GM23338 (cell line): ENCODE results near the gene ZNF730. TPM values are rescaled to one million over a fixed set of nuclear protein-coding genes. Genes with fewer than 3 reads are reported as not detected.
"Not testable (repeated sequence)": the region's sequence is repeated elsewhere in the genome, so short reads cannot be mapped to it uniquely, and the experiment has no call there.

ENCODE experiments used
- ATAC-seq: fragments of 200-7000 bp; cut with Tn5 transposase; 3 replicates; pipeline ENCODE4 v1.9.1; 2020
- DNase-seq: peaks from one replicate; pipeline ENCODE4 v3.0.0-alpha.2; 2015; ENCODE audit warnings: low spot score
- H2AFZ ChIP-seq: fragments of 200-600 bp; sonication (generic); 2 replicates; pipeline ENCODE4 v1.8.0; 2016; ENCODE audit warnings: antibody characterized with exemption, mild to moderate bottlenecking, moderate library complexity
- H3F3A ChIP-seq: fragments of 200-600 bp; sonication (generic); replicated peaks from 2 replicates; pipeline ENCODE4 v1.8.0; 2017; ENCODE audit warnings: antibody characterized with exemption, mixed run types, low read depth
- H3K27ac ChIP-seq: fragments of 200-600 bp; sonication (generic); 2 replicates; pipeline ENCODE4 v1.6.1; 2016; ENCODE audit warnings: low read depth
- H3K27me3 ChIP-seq: fragments of 200-600 bp; sonication (generic); 2 replicates; pipeline ENCODE4 v1.8.0; 2016; ENCODE audit warnings: mild to moderate bottlenecking, mixed run types, moderate library complexity; ENCODE audit not compliant: insufficient read depth
- H3K36me3 ChIP-seq: fragments of 200-600 bp; sonication (generic); 2 replicates; pipeline ENCODE4 v1.8.0; 2016; ENCODE audit warnings: mild to moderate bottlenecking; ENCODE audit not compliant: insufficient read depth
- H3K4me1 ChIP-seq: fragments of 200-600 bp; sonication (generic); 2 replicates; pipeline ENCODE4 v1.8.0; 2016; ENCODE audit warnings: mild to moderate bottlenecking, moderate library complexity; ENCODE audit not compliant: insufficient read depth
- H3K4me2 ChIP-seq: fragments of 200-600 bp; sonication (generic); 2 replicates; pipeline ENCODE4 v1.7.1; 2017; ENCODE audit warnings: mixed run types
- H3K4me3 ChIP-seq: fragments of 200-600 bp; sonication (generic); 2 replicates; pipeline ENCODE4 v1.6.1; 2016; ENCODE audit warnings: mixed run types
- H3K79me2 ChIP-seq: fragments of 200-600 bp; sonication (generic); replicated peaks from 2 replicates; pipeline ENCODE4 v1.8.0; 2017; ENCODE audit warnings: mild to moderate bottlenecking; ENCODE audit not compliant: insufficient read depth
- H3K9me2 ChIP-seq: fragments of 200-600 bp; sonication (generic); 2 replicates; pipeline ENCODE4 v1.8.0; 2017; ENCODE audit not compliant: insufficient read depth
- H4K20me1 ChIP-seq: fragments of 200-600 bp; sonication (generic); replicated peaks from 2 replicates; pipeline ENCODE4 v1.8.0; 2017; ENCODE audit warnings: mild to moderate bottlenecking; ENCODE audit not compliant: insufficient read depth
- H3K27ac Mint-ChIP-seq: 2 replicates; pipeline ENCODE4 v1.8.0; 2020; ENCODE audit warnings: inconsistent platforms, mild to moderate bottlenecking, moderate library complexity, mixed read lengths
- H3K27me3 Mint-ChIP-seq: 3 replicates; pipeline ENCODE4 v1.8.0; 2022; ENCODE audit warnings: low read depth, mild to moderate bottlenecking, moderate library complexity, mixed read lengths, inconsistent platforms; ENCODE audit not compliant: insufficient read depth, poor library complexity
- H3K36me3 Mint-ChIP-seq: 3 replicates; pipeline ENCODE4 v1.8.0; 2021; ENCODE audit warnings: low read depth, mild to moderate bottlenecking, inconsistent platforms, moderate library complexity, mixed read lengths
- H3K4me1 Mint-ChIP-seq: 3 replicates; pipeline ENCODE4 v1.8.0; 2020; ENCODE audit warnings: mild to moderate bottlenecking, inconsistent platforms, mixed read lengths
- H3K4me3 Mint-ChIP-seq: 3 replicates; pipeline ENCODE4 v1.8.0; 2021; ENCODE audit warnings: moderate library complexity, mild to moderate bottlenecking, inconsistent platforms, mixed read lengths
- H3K9me3 Mint-ChIP-seq: 3 replicates; pipeline ENCODE4 v1.8.0; 2020; ENCODE audit warnings: moderate library complexity, mild to moderate bottlenecking, inconsistent platforms, mixed read lengths
- CREB1 ChIP-seq: fragments of 250-450 bp; sonication (Bioruptor Pico); IDR thresholded peaks from 2 replicates; pipeline ENCODE4 v1.5.0; 2020; ENCODE audit warnings: low read depth, mild to moderate bottlenecking, moderate library complexity
- CTCF ChIP-seq, 2 experiments: fragments of 200-600 bp in 1 of 2; sonication (generic) in 1 of 2; conservative IDR thresholded peaks; 2 replicates each; pipeline versions ENCODE4 v1.5.1 to v1.6.1; 2016 to 2017; ENCODE audit warnings: antibody characterized with exemption in 2 of 2, low read depth in 2 of 2, mild to moderate bottlenecking in 2 of 2, moderate library complexity in 1 of 2
- EZH2 ChIP-seq: fragments of 200-600 bp; sonication (generic); IDR thresholded peaks from one replicate; pipeline ENCODE4 v1.8.0; 2017; ENCODE audit warnings: antibody characterized with exemption, mild to moderate bottlenecking, low read depth; ENCODE audit not compliant: unreplicated experiment
- EZH2phosphoT487 ChIP-seq: fragments of 200-600 bp; sonication (generic); IDR thresholded peaks from one replicate; pipeline ENCODE4 v1.8.1; 2018; ENCODE audit warnings: antibody characterized with exemption; ENCODE audit not compliant: unreplicated experiment
- NANOG ChIP-seq: IDR thresholded peaks from 2 replicates; pipeline ENCODE4 v1.6.1; 2016; ENCODE audit warnings: antibody characterized with exemption, borderline replicate concordance
- POLR2AphosphoS5 ChIP-seq: IDR thresholded peaks from 2 replicates; pipeline ENCODE4 v1.6.1; 2016; ENCODE audit warnings: antibody characterized with exemption, low read depth
- STAT1 ChIP-seq: IDR thresholded peaks from one replicate; pipeline ENCODE4 v1.6.1; 2016; ENCODE audit warnings: antibody characterized with exemption; ENCODE audit not compliant: unreplicated experiment
- ZNF114 ChIP-seq: fragments of 250-450 bp; sonication (Bioruptor Pico); IDR thresholded peaks from 2 replicates; pipeline ENCODE4 v1.5.0; 2020; ENCODE audit warnings: mild to moderate bottlenecking, moderate library complexity
- polyA plus RNA-seq: library from polyadenylated mRNA; unstranded; fragments of >200 nt; fragmentation: Nextera tagmentation; extraction: Ambion mirVana; gene quantifications from 2 replicates; pipeline ENCODE4 v1.2.1, GENCODE V29; 2016
- total RNA-seq: library from RNA; depleted of rRNA; stranded (reverse); fragments of >200 nt; shearing (Covaris generic); gene quantifications from 2 replicates; pipeline ENCODE4 v1.2.3, GENCODE V29; 2014
- TF ChIP-seq, protein P1 (sequence below): IDR thresholded peaks from 2 replicates; pipeline ENCODE4 v1.6.1; 2016; ENCODE audit warnings: antibody characterized with exemption

Gene ZNF730
- total and polyA plus RNA-seq, 2 experiments from 2014 or later, result 22.0 to 41.8 TPM

DNA sequence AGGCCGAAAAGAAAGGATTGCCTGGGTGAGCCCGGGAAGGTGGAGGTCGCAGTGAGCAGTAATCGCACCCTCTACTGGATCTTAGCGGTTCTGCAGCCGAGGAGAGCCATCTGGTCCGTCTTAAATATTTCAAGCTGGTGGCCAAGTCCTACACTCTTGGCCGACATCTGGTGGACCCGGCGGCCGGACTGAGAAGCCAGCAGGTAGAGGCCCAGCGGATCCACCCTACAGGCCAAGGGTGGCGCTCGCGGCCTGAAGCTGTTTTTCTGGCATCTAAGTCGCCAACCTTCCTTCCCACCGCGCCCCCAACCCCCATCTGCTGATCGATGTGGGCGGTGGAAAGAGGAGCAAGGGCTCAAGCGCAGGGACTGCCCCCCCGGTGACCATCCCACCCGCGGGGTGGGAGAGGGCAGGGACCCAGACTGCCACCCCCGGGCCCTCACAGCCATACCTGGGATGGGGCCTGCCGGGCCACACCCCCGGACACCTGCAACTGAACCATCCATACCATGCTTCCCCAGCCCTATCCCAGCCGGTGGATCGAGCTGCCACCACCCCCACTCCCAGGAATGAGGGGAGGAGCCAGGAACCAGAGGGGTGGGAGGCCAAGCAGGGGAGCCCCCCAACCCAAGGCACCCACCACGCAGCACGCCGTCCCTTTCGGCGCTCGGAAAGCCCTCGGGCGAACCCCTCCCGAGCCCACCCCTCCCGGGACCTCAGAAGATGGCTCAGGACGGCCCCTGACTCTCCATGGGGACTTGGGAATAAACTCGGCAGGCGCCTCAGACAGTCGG, 46.3 kb upstream of the ZNF730 start (continued):
- TF ChIP-seq EZH2phosphoT487 (no peak), EZH2 (no peak), CREB1 (CRISPR knock-in tag) (no peak), NANOG (no peak), ZNF114 (no peak)
- TF ChIP-seq, protein P1, sequence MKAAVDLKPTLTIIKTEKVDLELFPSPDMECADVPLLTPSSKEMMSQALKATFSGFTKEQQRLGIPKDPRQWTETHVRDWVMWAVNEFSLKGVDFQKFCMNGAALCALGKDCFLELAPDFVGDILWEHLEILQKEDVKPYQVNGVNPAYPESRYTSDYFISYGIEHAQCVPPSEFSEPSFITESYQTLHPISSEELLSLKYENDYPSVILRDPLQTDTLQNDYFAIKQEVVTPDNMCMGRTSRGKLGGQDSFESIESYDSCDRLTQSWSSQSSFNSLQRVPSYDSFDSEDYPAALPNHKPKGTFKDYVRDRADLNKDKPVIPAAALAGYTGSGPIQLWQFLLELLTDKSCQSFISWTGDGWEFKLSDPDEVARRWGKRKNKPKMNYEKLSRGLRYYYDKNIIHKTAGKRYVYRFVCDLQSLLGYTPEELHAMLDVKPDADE, result no peak

DNA sequence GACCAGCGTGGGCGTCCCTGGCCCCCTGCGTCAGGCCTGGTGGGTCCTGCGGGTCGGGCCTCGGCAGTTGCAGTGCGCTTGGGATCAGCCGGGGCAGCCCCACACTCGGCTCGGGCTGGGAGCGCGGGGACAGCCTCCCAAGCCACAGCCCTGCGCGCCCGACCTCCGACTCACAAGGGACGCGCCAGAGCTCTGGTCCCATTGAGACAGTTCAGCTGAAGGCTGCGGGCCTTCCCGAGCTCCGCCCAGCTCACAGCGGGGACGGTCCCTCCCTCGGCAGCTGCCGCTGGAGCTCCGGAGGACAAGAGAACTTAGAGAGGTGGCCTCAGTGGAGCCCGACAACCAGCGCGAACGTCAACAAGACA, 45.7 kb upstream of the ZNF730 start:
- DNase-seq (peak; percentile 71), ATAC-seq (peak; percentile 8; the same call in 2 of the 3 replicates)
- H3K4me1 ChIP-seq, result no peaks in the 10 kb centered on the region
- peak overlapping the region; percentile 56 for H2AFZ ChIP-seq
- peaks cover 7% of the 10 kb centered on the region for H3K9me2 ChIP-seq
- peaks cover 17% of the 10 kb centered on the region for H3K27me3 Mint-ChIP-seq
- peaks cover 77% of the 10 kb centered on the region for H3K9me3 Mint-ChIP-seq
- H3K27me3 ChIP-seq, result peaks cover 10% of the 10 kb centered on the region
- no peak overlapping the region for H3K4me3 Mint-ChIP-seq
- H4K20me1 ChIP-seq, result no peaks in the 10 kb centered on the region
- no peak overlapping the region for H3K27ac ChIP-seq
- peaks cover 41% of the 10 kb centered on the region for H3K36me3 Mint-ChIP-seq
- H3K4me1 Mint-ChIP-seq, result no peaks in the 10 kb centered on the region; the same call in 2 of the 3 replicates
- no peak for TF ChIP-seq STAT1
- peak; percentile 51 for TF ChIP-seq POLR2AphosphoS5
- peaks cover 10% of the 10 kb centered on the region for H3K79me2 ChIP-seq
- no peaks in the 10 kb centered on the region for H3F3A ChIP-seq
- no peak overlapping the region for H3K27ac Mint-ChIP-seq
- H3K4me3 ChIP-seq, result peak overlapping the region; percentile 52
- H3K36me3 ChIP-seq, result no peaks in the 10 kb centered on the region
- peak overlapping the region; percentile 78 for H3K4me2 ChIP-seq

DNA sequence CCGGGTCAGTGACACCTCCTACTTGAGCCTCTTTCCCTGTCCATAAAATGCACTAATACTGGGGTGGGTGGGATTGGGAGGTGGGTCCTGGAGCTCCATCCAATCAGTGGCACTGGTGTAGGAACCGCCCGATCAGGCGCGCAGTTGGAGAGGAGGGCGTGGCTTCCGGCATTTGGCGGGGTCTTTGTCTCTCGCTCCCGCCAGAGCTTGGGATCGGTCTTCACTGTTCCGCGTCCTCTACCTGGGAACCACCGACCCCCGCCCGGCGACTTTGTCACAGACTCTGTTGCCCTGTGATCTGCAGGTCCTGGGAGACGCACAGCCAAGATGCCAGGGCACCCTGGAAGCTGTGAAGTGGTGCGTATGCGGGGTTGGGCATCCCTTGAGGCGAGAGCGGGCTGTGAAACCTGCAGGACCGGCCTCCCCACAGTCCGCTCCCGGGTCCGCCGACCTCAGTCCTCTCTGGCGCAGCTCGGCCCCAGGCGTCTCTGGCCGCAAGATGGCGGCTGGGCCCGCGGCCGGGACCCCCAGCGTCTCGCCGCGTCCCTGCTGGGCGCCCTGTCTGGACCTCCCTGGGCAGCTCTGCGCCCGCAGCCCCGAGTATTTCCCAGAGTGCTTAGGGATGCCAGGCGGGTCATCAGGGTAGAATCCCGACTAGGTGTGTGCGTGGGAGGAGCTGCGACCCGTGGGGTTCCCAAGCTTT, 41.6 kb upstream of the ZNF730 start:
- TF ChIP-seq, protein P1, result no peak
- TF ChIP-seq EZH2 (no peak), POLR2AphosphoS5 (peak; percentile 90), ZNF114 (no peak; the same call in 1 of the 2 replicates), CTCF (conservative IDR thresholded peaks at IDR 0.05; ENCODE audit: low read depth in 2 of 2) (0 out of 4 replicates have a peak, but pooled peaks of 1 of the 2 experiments have one; percentile 4)
- Histone ChIP-seq H3K27ac (peak overlapping the region; percentile 99), H3K4me1 (peaks cover 27% of the 10 kb centered on the region), H3K79me2 (peaks cover 50% of the 10 kb centered on the region), H3K4me2 (peak overlapping the region; percentile 97), H2AFZ (0 out of 2 replicates have a peak overlapping the region, but pooled peaks have one; percentile 80), H3K9me2 (peaks cover 7% of the 10 kb centered on the region), H3K36me3 (peaks cover 4% of the 10 kb centered on the region; the same call in 1 of the 2 replicates), H4K20me1 (peaks cover 8% of the 10 kb centered on the region; the same call in 1 of the 2 replicates), H3K4me3 (peak overlapping the region; percentile 96), H3F3A (no peaks in the 10 kb centered on the region), H3K27me3 (peaks cover 10% of the 10 kb centered on the region)
- ATAC-seq (peak; percentile 87), DNase-seq (peak; percentile 96)
- peaks cover 25% of the 10 kb centered on the region for H3K4me1 Mint-ChIP-seq
- peaks cover 37% of the 10 kb centered on the region for H3K9me3 Mint-ChIP-seq
- H3K27ac Mint-ChIP-seq, result peak overlapping the region; percentile 99
- peaks cover 59% of the 10 kb centered on the region for H3K36me3 Mint-ChIP-seq
- peaks cover 12% of the 10 kb centered on the region for H3K27me3 Mint-ChIP-seq
- peak overlapping the region; percentile 94 for H3K4me3 Mint-ChIP-seq

DNA sequence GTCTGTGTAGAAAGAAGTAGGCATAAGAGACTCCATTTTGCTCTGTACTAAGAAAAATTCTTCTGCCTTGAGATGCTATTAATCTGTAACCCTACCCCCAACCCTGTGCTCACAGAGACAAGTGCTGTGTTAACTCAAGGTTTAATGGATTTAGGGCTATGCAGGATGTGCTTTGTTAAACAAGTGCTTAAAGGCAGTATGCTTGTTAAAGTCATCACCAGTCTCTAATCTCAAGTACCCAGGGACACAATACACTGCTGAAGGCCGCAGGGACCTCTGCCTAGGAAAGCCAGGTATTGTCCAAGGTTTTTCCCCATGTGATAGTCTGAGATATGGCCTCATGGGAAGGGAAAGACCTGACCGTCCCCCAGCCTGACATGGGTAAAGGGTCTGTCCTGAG, 39.0 kb upstream of the ZNF730 start:
- H3F3A ChIP-seq, H3K9me2 ChIP-seq, H3K27ac Mint-ChIP-seq, H2AFZ ChIP-seq, H3K36me3 ChIP-seq, H3K27me3 ChIP-seq, ATAC-seq, H3K27me3 Mint-ChIP-seq: not testable (repeated sequence)
- H3K4me3 Mint-ChIP-seq, result peak overlapping the region; percentile 94
- Histone ChIP-seq H3K79me2 (peaks cover 76% of the 10 kb centered on the region), H3K27ac (peak overlapping the region; percentile 51; the same call in 1 of the 2 replicates), H4K20me1 (peaks cover 30% of the 10 kb centered on the region), H3K4me3 (peak overlapping the region; percentile 96), H3K4me1 (peaks cover 27% of the 10 kb centered on the region), H3K4me2 (peak overlapping the region; percentile 97)
- H3K4me1 Mint-ChIP-seq, result peaks cover 25% of the 10 kb centered on the region
- peaks cover 74% of the 10 kb centered on the region for H3K36me3 Mint-ChIP-seq
- peaks cover 26% of the 10 kb centered on the region for H3K9me3 Mint-ChIP-seq
- DNase-seq, result peak; percentile 43
